Heart left ventricle (tissue), 16 donors: ENCODE measurements around the gene RNFT2. TPM values are rescaled to one million over a fixed set of nuclear protein-coding genes. Genes with fewer than 3 reads are reported as not detected.
"Not testable (repeated sequence)": the region's sequence is repeated elsewhere in the genome, so short reads cannot be mapped to it uniquely, and the experiment has no call there.

ENCODE experiments used
- ATAC-seq, 4 donors: fragments of 200-7000 bp; cut with Tn5 transposase; one replicate each; pipeline ENCODE4 v1.9.1; 2020 to 2022; ENCODE audit warnings: moderate library complexity in 4 of 4, mild to moderate bottlenecking in 3 of 4, moderate number of reproducible peaks in 1 of 4
- DNase-seq, 5 donors: peaks; one replicate each; pipeline ENCODE4 v3.0.0-alpha.2; 2020
- H3K27ac ChIP-seq, 12 donors: fragments of 200-600 bp; sonication (generic) in 4 of 12; one replicate each; pipeline versions ENCODE4 v1.5.0 to v1.8.0; 2016 to 2022; ENCODE audit warnings: mild to moderate bottlenecking in 2 of 12
- H3K27me3 ChIP-seq, 9 donors: fragments of 200-600 bp; sonication (generic) in 2 of 9; one replicate each; pipeline versions ENCODE4 v1.5.1 to v1.8.0; 2016 to 2022; ENCODE audit warnings: mild to moderate bottlenecking in 3 of 9
- H3K36me3 ChIP-seq, 9 donors: fragments of 200-600 bp; sonication (generic) in 2 of 9; one replicate each; pipeline versions ENCODE4 v1.5.0 to v1.8.0; 2018 to 2022; ENCODE audit warnings: mild to moderate bottlenecking in 2 of 9
- H3K4me1 ChIP-seq, 12 donors: fragments of 200-600 bp; sonication (generic) in 4 of 12; one replicate each; pipeline versions ENCODE4 v1.5.0 to v1.8.0; 2016 to 2022; ENCODE audit warnings: mild to moderate bottlenecking in 3 of 12
- H3K4me3 ChIP-seq, 12 donors: fragments of 200-600 bp; sonication (generic) in 4 of 12; one replicate each; pipeline versions ENCODE4 v1.5.0 to v1.8.0; 2017 to 2022; ENCODE audit warnings: mild to moderate bottlenecking in 9 of 12, moderate library complexity in 4 of 12
- H3K9me3 ChIP-seq, 12 donors: fragments of 200-600 bp; sonication (generic) in 4 of 12; one replicate each; pipeline versions ENCODE4 v1.5.0 to v1.8.0; 2016 to 2022; ENCODE audit warnings: mild to moderate bottlenecking in 1 of 12
- POLR2A ChIP-seq, 2 donors: fragments of 450-650 bp; IDR thresholded peaks; one replicate each; pipeline ENCODE4 v1.6.1; 2017; ENCODE audit warnings: antibody characterized with exemption in 2 of 2, mild to moderate bottlenecking in 2 of 2, moderate library complexity in 2 of 2
- WGBS, 4 donors: extraction: QIAGEN DNeasy Blood & Tissue Kit in 2 of 4; methylation state at CpG; one replicate each; pipeline versions ENCODE4 v1.1.5 to v1.1.7; 2013 to 2018; 5-methylcytosine and 5-hydroxymethylcytosine counted together
- intact Hi-C, 10 donors: fragments of 100-400 bp; cut with DNase I; formaldehyde crosslinking; loops; one replicate each; pipeline versions ENCODE4 v1.11.1 to v1.14.2; 2022
- polyA plus RNA-seq, 2 donors: library from polyadenylated mRNA; stranded (reverse); fragments of 200-250 nt; gene quantifications; one replicate each; pipeline ENCODE4 v1.2.3, GENCODE V29; 2013
- total RNA-seq, 9 donors: library from RNA; depleted of rRNA in 2 of 9; stranded (reverse); fragments of >200 nt in 2 of 9; fragmentation: NEBNext Ultra II Directional in 3 of 9; extraction: Animal tissue kit (Norgen Biotek cat#: 25700) in 3 of 9; gene quantifications; one replicate each; pipeline versions ENCODE4 v1.1.0 to v1.2.4, GENCODE V29; 2016 to 2023
- TF ChIP-seq, protein P1 (sequence below), 12 donors: fragments of 200-600 bp; sonication (generic) in 4 of 12; IDR thresholded peaks; one replicate each; pipeline versions ENCODE4 v1.5.0 to v1.8.0; 2018 to 2022; ENCODE audit warnings: antibody characterized with exemption in 12 of 12, mild to moderate bottlenecking in 5 of 12
- donor health status: ischemic (EF 13 %, LVEDD 7.1; RV severe dilation, severe dysfunction).
- donor health status: healthy with polysubstance abuse.
- donor health status: DM: no; HTN: yes; CAD: no.
- donor health status: DM: no; HTN: no; CAD: no.
- donor health status: ischemic (EF 25% LVEDD 6.9; RV normal size, moderate dysfunction).
- donor health status: ischemic (EF 25% LVEDD 5.7; RV mildly dilated, moderate dysfunction).
- donor health status: healthy.
- donor health status: DM: yes; HTN: yes; CAD: no.
- donor health status: ischemic (EF 35%, LVEDD 5.7; RV mildly dilated, moderate dysfunction).
- donor health status: nonischemic (EF 11% LVEDD 7.7; RV severe dilation, severe dysfunction).
- donor health status: DM: yes; HTN: yes; CAD: no.
- donor health status: PGD.
- donor health status: ischemic (EF 29% LVEDD 5.4; RV normal size, mild dysfunction).
- donor health status: nonischemic (EF 23%, LVEDD 6.1; RV moderate dilation, normal function).

The RNFT2 gene
- total and polyA plus RNA-seq, 11 donors, result 0.58 to 2.4 (median 1.6) TPM

DNA sequence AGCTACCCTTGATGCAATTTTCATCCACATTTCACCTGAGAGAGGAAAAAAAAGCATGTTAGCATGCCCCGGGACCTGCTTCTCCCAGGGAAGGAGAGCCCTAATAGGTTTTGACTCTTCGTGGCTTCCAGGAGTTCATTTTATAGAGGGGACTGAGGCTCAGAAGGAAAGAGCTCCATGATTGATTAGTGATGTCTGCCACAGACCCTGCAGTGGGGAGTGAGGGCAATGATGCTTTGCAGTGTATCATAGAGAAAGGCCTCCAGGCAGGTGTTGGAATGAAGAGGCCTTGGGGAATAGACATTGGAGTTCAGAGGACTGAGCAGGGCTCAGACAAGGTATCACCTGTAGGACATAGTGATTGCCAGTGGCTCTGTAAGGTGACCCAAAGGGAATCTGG, 41.5 kb downstream of the RNFT2 start:
- Histone ChIP-seq H3K27ac (no peak overlapping the region), H3K9me3 (no peaks in the 10 kb centered on the region), H3K4me1 (no peaks in the 10 kb centered on the region), H3K36me3 (no peaks in the 10 kb centered on the region), H3K27me3 (no peaks in the 10 kb centered on the region), H3K4me3 (no peak overlapping the region)
- DNase-seq, result no peak
- intact Hi-C loops, result no loop called here
- no peak for ATAC-seq
- 88 to 100% (median 90%) methylated on average over 2 of the region's 2 CpGs for WGBS, 4 donors
- TF ChIP-seq POLR2A (IDR thresholded peaks at IDR 0.05), result no peak
- TF ChIP-seq, protein P1, sequence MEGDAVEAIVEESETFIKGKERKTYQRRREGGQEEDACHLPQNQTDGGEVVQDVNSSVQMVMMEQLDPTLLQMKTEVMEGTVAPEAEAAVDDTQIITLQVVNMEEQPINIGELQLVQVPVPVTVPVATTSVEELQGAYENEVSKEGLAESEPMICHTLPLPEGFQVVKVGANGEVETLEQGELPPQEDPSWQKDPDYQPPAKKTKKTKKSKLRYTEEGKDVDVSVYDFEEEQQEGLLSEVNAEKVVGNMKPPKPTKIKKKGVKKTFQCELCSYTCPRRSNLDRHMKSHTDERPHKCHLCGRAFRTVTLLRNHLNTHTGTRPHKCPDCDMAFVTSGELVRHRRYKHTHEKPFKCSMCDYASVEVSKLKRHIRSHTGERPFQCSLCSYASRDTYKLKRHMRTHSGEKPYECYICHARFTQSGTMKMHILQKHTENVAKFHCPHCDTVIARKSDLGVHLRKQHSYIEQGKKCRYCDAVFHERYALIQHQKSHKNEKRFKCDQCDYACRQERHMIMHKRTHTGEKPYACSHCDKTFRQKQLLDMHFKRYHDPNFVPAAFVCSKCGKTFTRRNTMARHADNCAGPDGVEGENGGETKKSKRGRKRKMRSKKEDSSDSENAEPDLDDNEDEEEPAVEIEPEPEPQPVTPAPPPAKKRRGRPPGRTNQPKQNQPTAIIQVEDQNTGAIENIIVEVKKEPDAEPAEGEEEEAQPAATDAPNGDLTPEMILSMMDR (IDR thresholded peaks at IDR 0.05), result no peak

DNA sequence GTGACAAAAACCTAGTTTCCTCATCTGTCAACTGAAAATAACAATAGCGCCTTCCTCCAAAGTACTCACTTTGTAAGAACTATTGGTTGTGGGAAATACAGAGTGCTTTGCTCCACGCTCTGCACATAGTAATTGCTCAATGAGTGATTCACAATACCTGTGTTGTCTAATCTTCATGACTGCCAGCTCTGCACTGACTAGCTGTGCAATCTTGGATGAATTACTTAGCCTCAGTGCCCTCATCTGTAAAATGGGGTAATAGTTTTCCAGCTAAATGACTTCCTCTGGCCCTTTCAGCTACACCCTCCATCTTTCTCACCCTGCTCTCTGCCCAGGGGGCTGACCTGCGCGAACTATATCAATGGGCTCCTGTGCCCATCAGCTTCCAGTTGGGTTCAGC, 42.8 kb downstream of the RNFT2 start:
- H3K4me3 ChIP-seq, result no peak overlapping the region
- H3K36me3 ChIP-seq, result no peaks in the 10 kb centered on the region
- no peaks in the 10 kb centered on the region for H3K4me1 ChIP-seq
- H3K9me3 ChIP-seq, result no peaks in the 10 kb centered on the region
- WGBS, 4 donors, result 74 to 88% (median 79%) methylated on average over 4 of the region's 4 CpGs
- H3K27me3 ChIP-seq, result no peaks in the 10 kb centered on the region
- H3K27ac ChIP-seq, result no peak overlapping the region
- ATAC-seq (no peak), DNase-seq (no peak)
- TF ChIP-seq POLR2A (IDR thresholded peaks at IDR 0.05), result no peak
- TF ChIP-seq, protein P1 (IDR thresholded peaks at IDR 0.05), result no peak
- intact Hi-C loops, result no loop called here

DNA sequence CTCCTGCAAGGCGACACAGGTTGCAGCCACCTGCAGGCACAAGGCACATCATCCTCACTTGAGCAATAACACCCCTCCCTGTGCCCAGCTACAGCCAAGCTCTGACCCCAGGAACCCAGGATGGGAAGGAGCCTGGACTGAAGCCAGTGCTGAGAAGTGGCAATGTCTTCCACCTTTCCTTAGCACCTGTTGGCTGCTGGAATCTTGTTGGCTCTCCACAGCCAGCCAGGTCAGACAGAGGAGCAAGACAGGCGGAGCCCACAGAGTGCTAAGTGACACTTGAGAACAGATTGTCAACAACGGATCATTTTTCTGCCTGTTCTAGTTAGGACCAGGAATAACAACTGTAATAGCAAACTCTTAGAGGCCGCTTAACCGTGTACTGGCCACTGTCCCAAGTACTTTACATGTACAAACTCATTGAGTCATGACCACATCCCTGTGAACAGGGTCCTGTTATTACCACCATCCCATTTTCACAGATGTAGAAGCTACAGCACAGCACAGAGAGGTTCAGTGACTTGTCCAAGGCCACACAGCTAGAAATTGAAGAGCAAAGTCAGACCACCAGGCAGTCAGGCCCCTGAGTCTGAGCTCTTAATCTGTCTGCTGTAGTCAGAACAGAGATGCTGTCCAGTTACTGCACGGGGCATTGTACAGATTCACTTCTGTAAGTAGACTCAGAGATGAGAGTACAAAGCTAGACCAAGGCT, 45.6 kb downstream of the RNFT2 start:
- intact Hi-C loops, result no loop called here
- DNase-seq, result no peak
- Histone ChIP-seq H3K4me1 (no peaks in the 10 kb centered on the region), H3K9me3 (no peaks in the 10 kb centered on the region), H3K27me3 (no peaks in the 10 kb centered on the region), H3K27ac (no peak overlapping the region), H3K4me3 (no peak overlapping the region), H3K36me3 (no peaks in the 10 kb centered on the region)
- 73 to 88% (median 84%) methylated on average over 5 to 6 of the region's 6 CpGs for WGBS, 4 donors
- TF ChIP-seq POLR2A (IDR thresholded peaks at IDR 0.05), result no peak
- TF ChIP-seq, protein P1 (IDR thresholded peaks at IDR 0.05), result no peak
- no peak for ATAC-seq

DNA sequence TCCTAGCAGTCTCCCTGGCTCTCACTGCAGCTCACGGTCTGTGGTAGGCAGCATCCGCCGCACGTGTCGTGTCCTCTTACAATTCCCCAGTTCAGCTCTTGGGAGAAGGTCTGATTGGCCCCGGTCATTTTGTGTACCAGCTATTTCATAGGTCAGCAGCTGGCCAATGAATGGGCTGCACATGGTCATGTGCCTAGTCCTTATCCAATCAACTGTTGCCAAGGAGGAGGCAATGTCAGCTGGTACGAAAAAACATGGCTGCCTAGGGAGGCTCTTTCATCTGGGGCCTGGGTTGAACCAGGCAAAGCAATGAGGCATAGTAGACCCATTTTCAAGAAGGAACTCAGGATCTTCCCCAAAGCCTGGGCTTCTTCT, 46.1 kb downstream of the RNFT2 start:
- TF ChIP-seq POLR2A (IDR thresholded peaks at IDR 0.05), result no peak
- TF ChIP-seq, protein P1 (IDR thresholded peaks at IDR 0.05), result no peak
- no peaks in the 10 kb centered on the region for H3K36me3 ChIP-seq
- no peak for ATAC-seq
- no peak for DNase-seq
- H3K4me1 ChIP-seq, result no peaks in the 10 kb centered on the region
- intact Hi-C loops, result no loop called here
- H3K27me3 ChIP-seq, result no peaks in the 10 kb centered on the region
- H3K27ac ChIP-seq, result no peak overlapping the region
- H3K4me3 ChIP-seq, result no peak overlapping the region
- no peaks in the 10 kb centered on the region for H3K9me3 ChIP-seq
- 94 to 97% (median 94%) methylated on average over 7 of the region's 7 CpGs for WGBS, 4 donors

DNA sequence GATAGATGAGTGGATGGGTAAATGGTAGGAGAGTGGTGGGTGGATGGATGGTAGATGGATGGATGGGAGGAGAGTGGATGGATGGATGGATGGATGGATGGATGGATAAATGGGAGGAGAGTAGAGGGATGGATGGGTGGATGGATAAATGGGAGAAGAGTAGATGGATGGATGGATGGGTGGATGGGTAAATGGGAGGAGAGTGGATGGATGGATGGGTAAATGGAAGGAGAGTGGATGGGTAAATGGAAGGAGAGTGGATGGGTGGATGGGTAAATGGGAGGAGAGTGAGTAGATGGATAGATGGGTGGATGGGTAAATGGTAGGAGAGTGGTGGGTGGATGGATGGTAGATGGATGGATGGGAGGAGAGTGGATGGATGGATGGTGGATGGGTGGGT, 51.4 kb downstream of the RNFT2 start:
- H3K27me3 ChIP-seq, H3K9me3 ChIP-seq, H3K4me3 ChIP-seq, ATAC-seq, H3K27ac ChIP-seq, H3K4me1 ChIP-seq, intact Hi-C loops, DNase-seq, H3K36me3 ChIP-seq: not testable (repeated sequence)
